EL (cell line): Measurements from ENCODE around the gene WASHC4.
"Not testable (repeated sequence)": the region's sequence is repeated elsewhere in the genome, so short reads cannot be mapped to it uniquely, and the experiment has no call there.

Experiments used
- DNase-seq: peaks from one replicate; pipeline ENCODE4 v3.0.0-alpha.2; 2016

WASHC4 gene

GRCh38 chr12:105166736-105167135, 59.2 kb downstream of the WASHC4 start:
- no peak for DNase-seq

GRCh38 chr12:105167346-105167745, 59.8 kb downstream of the WASHC4 start:
- no peak for DNase-seq

GRCh38 chr12:105168006-105168405, 60.5 kb downstream of the WASHC4 start:
- no peak for DNase-seq

GRCh38 chr12:105170139-105170538, 62.6 kb downstream of the WASHC4 start:
- DNase-seq, result no peak

- DNase-seq, result no peak
Observed at GRCh38 chr12:105171691-105172436, 64.3 kb downstream of the WASHC4 start.

- no peak for DNase-seq
Observed at GRCh38 chr12:105175397-105175990, 68.0 kb downstream of the WASHC4 start.

GRCh38 chr12:105177208-105177607, 69.7 kb downstream of the WASHC4 start:
- no peak for DNase-seq

- not testable (repeated sequence) for DNase-seq
Observed at GRCh38 chr12:105179114-105179513, 71.6 kb downstream of the WASHC4 start.

GRCh38 chr12:105183406-105183805, 75.9 kb downstream of the WASHC4 start:
- DNase-seq, result not testable (repeated sequence)

GRCh38 chr12:105183976-105184375, 76.4 kb downstream of the WASHC4 start:
- not testable (repeated sequence) for DNase-seq

GRCh38 chr12:105189293-105189692, 81.8 kb downstream of the WASHC4 start:
- no peak for DNase-seq

GRCh38 chr12:105190530-105190929, 83.0 kb downstream of the WASHC4 start:
- no peak for DNase-seq

GRCh38 chr12:105192624-105193225, 85.2 kb downstream of the WASHC4 start:
- no peak for DNase-seq

- DNase-seq, result no peak
Observed at GRCh38 chr12:105194947-105195346, 87.4 kb downstream of the WASHC4 start.

GRCh38 chr12:105196090-105196489, 88.6 kb downstream of the WASHC4 start:
- no peak for DNase-seq

GRCh38 chr12:105198961-105199360, 91.4 kb downstream of the WASHC4 start:
- no peak for DNase-seq

GRCh38 chr12:105200385-105200784, 92.9 kb downstream of the WASHC4 start:
- no peak for DNase-seq

- no peak for DNase-seq
Observed at GRCh38 chr12:105201299-105201698, 93.8 kb downstream of the WASHC4 start.

GRCh38 chr12:105202202-105202601, 94.7 kb downstream of the WASHC4 start:
- DNase-seq, result no peak

- DNase-seq, result no peak
Observed at GRCh38 chr12:105204127-105204526, 96.6 kb downstream of the WASHC4 start.

GRCh38 chr12:105204916-105205315, 97.4 kb downstream of the WASHC4 start:
- peak; percentile 74 for DNase-seq

- no peak for DNase-seq
Observed at GRCh38 chr12:105205322-105206048, 98.0 kb downstream of the WASHC4 start.

- DNase-seq, result no peak
Observed at GRCh38 chr12:105206686-105207374, 99.3 kb downstream of the WASHC4 start.
